Measurements from ENCODE around the gene XCL2. TPM values are rescaled to one million over a fixed set of nuclear protein-coding genes. Genes with fewer than 3 reads are reported as not detected.

Gene XCL2
- total and polyA plus RNA-seq, 2 of the 4 experiments (the other 2 are of a cell fraction): not detected

- dilution Hi-C loops (cut with HindIII; ENCODE audit: low sequenced_read_pairs, unreplicated experiment): no loop called here
- DNase-seq (no peak), ATAC-seq (ENCODE audit: low read depth) (no peak)
- Histone ChIP-seq H3K56ac (ENCODE audit: extremely low read depth, insufficient read depth, low read length) (no peak overlapping the region), H3K4ac (ENCODE audit: low read depth, low read length) (no peak overlapping the region), H3K79me1 (ENCODE audit: low read depth in 1 of 2, low read length in 2 of 2) (no peaks in the 10 kb centered on the region), H4K91ac (ENCODE audit: insufficient read depth, low read depth, low read length) (no peak overlapping the region), H3K4me1 (ENCODE audit: control insufficient read depth, insufficient read depth, low read length) (no peaks in the 10 kb centered on the region), H3K14ac (replicated peaks; ENCODE audit: low read depth, low read length) (no peak overlapping the region), H3K23ac (ENCODE audit: low read depth, low read length) (no peak overlapping the region), H2BK5ac (ENCODE audit: low read depth, low read length, poor library complexity, severe bottlenecking) (no peak overlapping the region), H4K5ac (ENCODE audit: low read depth, low read length) (no peak overlapping the region), H3K9me3 (ENCODE audit: control insufficient read depth, insufficient read depth, low read length) (no peaks in the 10 kb centered on the region), H2BK15ac (ENCODE audit: low read depth, low read length) (no peak overlapping the region), H3K9ac (ENCODE audit: low read depth, low read length) (no peak overlapping the region), H3K9me1 (ENCODE audit: insufficient read depth, low read length) (no peaks in the 10 kb centered on the region), H3K27me3 (ENCODE audit: control insufficient read depth, insufficient read depth, low read length) (no peaks in the 10 kb centered on the region), H2AK9ac (replicated peaks; ENCODE audit: low read depth, low read length, poor library complexity) (no peak overlapping the region), H2BK20ac (ENCODE audit: low read depth, low read length) (no peak overlapping the region), H3K4me3 (ENCODE audit: insufficient read depth, low read depth, low read length) (no peak overlapping the region), H2BK120ac (ENCODE audit: low read depth, low read length) (no peak overlapping the region), H3K27ac (ENCODE audit: insufficient read depth, low read length) (no peak overlapping the region), H3K18ac (ENCODE audit: low read depth, low read length) (no peak overlapping the region), H3K4me2 (ENCODE audit: low read depth, low read length) (no peak overlapping the region), H2AK5ac (ENCODE audit: low read depth, low read length) (no peak overlapping the region), H3K36me3 (ENCODE audit: control insufficient read depth, insufficient read depth, low read length) (no peaks in the 10 kb centered on the region), H4K8ac (ENCODE audit: low read depth in 2 of 2, low read length in 2 of 2) (no peak overlapping the region), H4K20me1 (ENCODE audit: insufficient read depth, low read length) (no peaks in the 10 kb centered on the region), H2AFZ (replicated peaks; ENCODE audit: low read length, poor library complexity) (no peak overlapping the region)
- in situ Hi-C loops (cut with MboI; ENCODE audit: low sequenced_read_pairs): no loop called here
- BruUV-seq (replicated peaks): no TSS peak
- no CpG with 5 or more reads among the region's 1 CpG for WGBS, 2 experiments (ENCODE audit: extremely low coverage in 2 of 2, insufficient read length in 1 of 2)
- TF ChIP-seq NFE2L2 (IDR thresholded peaks at IDR 0.05; ENCODE audit: low read depth, low read length) (no peak), CEBPB (IDR thresholded peaks at IDR 0.05; ENCODE audit: low read depth, low read length) (peak; percentile 18; the same call in 1 of the 2 replicates)
- ChIA-PET POLR2A (ENCODE audit: unreplicated experiment) (no interaction called here), CTCF (no interaction called here)
- intact Hi-C loops (cut with micrococcal nuclease): no loop called here
Measured at GRCh38 chr1:168529518-168529917, 14.3 kb downstream of the XCL2 start.
